Neural progenitor cell (in vitro differentiated cells): ENCODE data around the gene CMTM4. TPM values are rescaled to one million over a fixed set of nuclear protein-coding genes. Genes with fewer than 3 reads are reported as not detected.

Experiments used
- DNase-seq: peaks from one replicate; pipeline ENCODE4 v3.0.0-alpha.2; 2016; ENCODE audit warnings: low spot score
- H2AFZ ChIP-seq: fragments of 200-600 bp; sonication (generic); replicated peaks from 2 replicates; pipeline ENCODE4 v1.6.1; 2016; ENCODE audit warnings: antibody characterized with exemption
- H3F3A ChIP-seq: fragments of 200-600 bp; sonication (generic); 2 replicates; pipeline ENCODE4 v1.6.1; 2016; ENCODE audit warnings: antibody characterized with exemption, low read depth
- H3K27ac ChIP-seq: fragments of 200-600 bp; sonication (generic); 2 replicates; pipeline ENCODE4 v1.5.1; 2016; ENCODE audit warnings: mild to moderate bottlenecking
- H3K27me3 ChIP-seq: fragments of 200-600 bp; sonication (generic); 2 replicates; pipeline ENCODE4 v1.6.1; 2016; ENCODE audit warnings: mild to moderate bottlenecking, moderate library complexity
- H3K36me3 ChIP-seq: fragments of 200-600 bp; sonication (generic); 2 replicates; pipeline ENCODE4 v1.5.1; 2016
- H3K4me1 ChIP-seq: fragments of 200-600 bp; sonication (generic); 2 replicates; pipeline ENCODE4 v1.6.1; 2016; ENCODE audit warnings: mixed run types
- H3K4me2 ChIP-seq: fragments of 200-600 bp; sonication (generic); 2 replicates; pipeline ENCODE4 v1.6.1; 2016
- H3K4me3 ChIP-seq: fragments of 200-600 bp; sonication (generic); 2 replicates; pipeline ENCODE4 v1.5.1; 2016
- H3K79me2 ChIP-seq: fragments of 200-600 bp; sonication (generic); 2 replicates; pipeline ENCODE4 v1.6.1; 2016; ENCODE audit warnings: low read depth
- H3K9ac ChIP-seq: fragments of 200-600 bp; sonication (generic); 2 replicates; pipeline ENCODE4 v1.6.1; 2016
- H3K9me3 ChIP-seq: fragments of 200-600 bp; sonication (generic); 2 replicates; pipeline ENCODE4 v1.5.1; 2016; ENCODE audit warnings: low read depth
- H4K20me1 ChIP-seq: fragments of 200-600 bp; sonication (generic); 2 replicates; pipeline ENCODE4 v1.6.1; 2016; ENCODE audit warnings: low read depth
- H3K27ac Mint-ChIP-seq: 3 replicates; pipeline ENCODE4 v1.8.0; 2021; ENCODE audit warnings: mixed read lengths
- H3K27me3 Mint-ChIP-seq: 2 replicates; pipeline ENCODE4 v1.8.0; 2022; ENCODE audit warnings: low read depth, mild to moderate bottlenecking, inconsistent platforms, moderate library complexity, mixed read lengths; ENCODE audit not compliant: insufficient read depth
- H3K36me3 Mint-ChIP-seq: 3 replicates; pipeline ENCODE4 v1.8.0; 2021; ENCODE audit warnings: mixed read lengths
- H3K4me1 Mint-ChIP-seq: 3 replicates; pipeline ENCODE4 v1.8.0; 2021; ENCODE audit warnings: mixed read lengths
- H3K4me3 Mint-ChIP-seq: 3 replicates; pipeline ENCODE4 v1.8.0; 2021; ENCODE audit warnings: mild to moderate bottlenecking, moderate library complexity, mixed read lengths
- H3K9me3 Mint-ChIP-seq: 3 replicates; pipeline ENCODE4 v1.8.0; 2020; ENCODE audit warnings: mixed read lengths
- CTCF ChIP-seq: fragments of 200-600 bp; sonication (generic); IDR thresholded peaks from 2 replicates; pipeline ENCODE4 v1.5.1; 2017; ENCODE audit warnings: antibody characterized with exemption, mild to moderate bottlenecking
- EZH2 ChIP-seq: fragments of 200-600 bp; sonication (generic); IDR thresholded peaks from 2 replicates; pipeline ENCODE4 v1.6.1; 2017; ENCODE audit warnings: antibody characterized with exemption, mild to moderate bottlenecking, moderate library complexity
- EZH2phosphoT487 ChIP-seq: fragments of 200-600 bp; sonication (generic); IDR thresholded peaks from 2 replicates; pipeline ENCODE4 v1.6.1; 2017; ENCODE audit warnings: antibody characterized with exemption
- total RNA-seq: library from RNA; depleted of rRNA; stranded (reverse); fragments of >200 nt; gene quantifications from 2 replicates; pipeline ENCODE4 v1.2.3, GENCODE V29; 2015; ENCODE audit warnings: low replicate concordance

Gene CMTM4
- total RNA-seq, 1 donor from 2014 or later, result 25.9 TPM

GRCh38 chr16:66728117-66728787, 31.7 kb upstream of the CMTM4 start:
- no peak overlapping the region for H3K27ac ChIP-seq
- no peak overlapping the region for H3K4me3 Mint-ChIP-seq

GRCh38 chr16:66720766-66721165, 24.2 kb upstream of the CMTM4 start:
- Mint-ChIP-seq H3K27ac (no peak overlapping the region), H3K36me3 (peaks cover 36% of the 10 kb centered on the region)
- peaks cover 9% of the 10 kb centered on the region for H3K36me3 ChIP-seq

More at GRCh38 chr16:66728117-66728787, 31.7 kb upstream of the CMTM4 start:
- H3K27me3 Mint-ChIP-seq, result no peaks in the 10 kb centered on the region
- Histone ChIP-seq H3K9me3 (no peaks in the 10 kb centered on the region), H3K4me2 (no peak overlapping the region), H3K27me3 (no peaks in the 10 kb centered on the region), H3K36me3 (peaks cover 16% of the 10 kb centered on the region), H2AFZ (no peak overlapping the region), H3K9ac (no peak overlapping the region), H3K79me2 (no peaks in the 10 kb centered on the region), H3K4me3 (no peak overlapping the region), H4K20me1 (peaks cover 11% of the 10 kb centered on the region), H3K4me1 (no peaks in the 10 kb centered on the region), H3F3A (peaks cover 22% of the 10 kb centered on the region)
- H3K9me3 Mint-ChIP-seq, result no peaks in the 10 kb centered on the region
- TF ChIP-seq EZH2 (no peak), EZH2phosphoT487 (no peak), CTCF (peak; percentile 75)
- no peaks in the 10 kb centered on the region for H3K4me1 Mint-ChIP-seq
- peaks cover 41% of the 10 kb centered on the region for H3K36me3 Mint-ChIP-seq
- peak; percentile 65 for DNase-seq
- no peak overlapping the region for H3K27ac Mint-ChIP-seq

GRCh38 chr16:66719246-66719645, 22.7 kb upstream of the CMTM4 start:
- Histone ChIP-seq H3K4me1 (no peaks in the 10 kb centered on the region), H3K4me2 (no peak overlapping the region), H3K9ac (no peak overlapping the region), H3K9me3 (no peaks in the 10 kb centered on the region), H4K20me1 (peaks cover 5% of the 10 kb centered on the region), H2AFZ (no peak overlapping the region), H3K4me3 (no peak overlapping the region), H3F3A (peaks cover 23% of the 10 kb centered on the region), H3K27ac (no peak overlapping the region), H3K79me2 (no peaks in the 10 kb centered on the region), H3K36me3 (peaks cover 6% of the 10 kb centered on the region), H3K27me3 (no peaks in the 10 kb centered on the region)
- H3K4me1 Mint-ChIP-seq, result no peaks in the 10 kb centered on the region
- no peak overlapping the region for H3K27ac Mint-ChIP-seq
- no peaks in the 10 kb centered on the region for H3K9me3 Mint-ChIP-seq
- no peak for DNase-seq
- TF ChIP-seq CTCF, result no peak
- no peak for TF ChIP-seq EZH2phosphoT487
- no peak for TF ChIP-seq EZH2
- H3K27me3 Mint-ChIP-seq, result peaks cover 2% of the 10 kb centered on the region
- peaks cover 27% of the 10 kb centered on the region for H3K36me3 Mint-ChIP-seq
- no peak overlapping the region for H3K4me3 Mint-ChIP-seq

More at GRCh38 chr16:66720766-66721165, 24.2 kb upstream of the CMTM4 start:
- Histone ChIP-seq H3K9ac (no peak overlapping the region), H3K4me2 (no peak overlapping the region), H4K20me1 (peaks cover 5% of the 10 kb centered on the region), H3K4me3 (no peak overlapping the region), H2AFZ (no peak overlapping the region), H3K79me2 (no peaks in the 10 kb centered on the region), H3K27ac (no peak overlapping the region), H3K9me3 (no peaks in the 10 kb centered on the region), H3K4me1 (no peaks in the 10 kb centered on the region), H3F3A (peaks cover 23% of the 10 kb centered on the region), H3K27me3 (no peaks in the 10 kb centered on the region)
- H3K9me3 Mint-ChIP-seq, result no peaks in the 10 kb centered on the region
- TF ChIP-seq EZH2phosphoT487, result no peak
- TF ChIP-seq EZH2, result no peak
- TF ChIP-seq CTCF, result no peak
- DNase-seq, result no peak
- H3K4me1 Mint-ChIP-seq, result no peaks in the 10 kb centered on the region
- H3K4me3 Mint-ChIP-seq, result no peak overlapping the region
- peaks cover 2% of the 10 kb centered on the region for H3K27me3 Mint-ChIP-seq
